ENCODE results near the gene CHML.
A peak's percentile ranks its signal among the peaks of the same experiment; 100 is the strongest.

GRCh38 chr1:241605146-241605805 lies 34.9 kb downstream of the CHML start:
- TF ChIP-seq CTCF (IDR thresholded peaks at IDR 0.05; ENCODE audit: control extremely low read depth in 1 of 3, insufficient read depth in 1 of 3, low read depth in 1 of 3, low read length in 3 of 3) (peak; percentile 35 to 70 (median 48); a peak in 3 of 4 replicates), ASH2L (IDR thresholded peaks at IDR 0.05; ENCODE audit: low read length) (no peak)

Data from H1 (cell line).